Activated CD4-positive, alpha-beta T cell treated with anti-CD3 and anti-CD28 coated beads, Interleukin-2, amount 50 U/mL, for 48 hours (primary cell): ENCODE measurements around the gene HERPUD1.
"Not testable (repeated sequence)": the region's sequence is repeated elsewhere in the genome, so short reads cannot be mapped to it uniquely, and the experiment has no call there.

Experiments used
- DNase-seq, 2 experiments: peaks; one replicate each; pipeline ENCODE4 v3.0.0-alpha.2; 2020

The HERPUD1 gene

GRCh38 chr16:56931892-56932720 lies at the start of gene HERPUD1:
Gene HERPUD1 (plus strand): TSS chr16:56932142. CDS start chr16:56932245, 103 bp downstream.
- DNase-seq = peak; percentile 98 to 99

- no peak for DNase-seq
Observed at GRCh38 chr16:56883586-56883985, 48.4 kb upstream of the HERPUD1 start.

GRCh38 chr16:56884026-56884582 lies 47.8 kb upstream of the HERPUD1 start:
- DNase-seq = no peak

- DNase-seq = not testable (repeated sequence)
Observed at GRCh38 chr16:56884929-56885328, 47.0 kb upstream of the HERPUD1 start.

GRCh38 chr16:56885446-56886162 lies 46.3 kb upstream of the HERPUD1 start:
- DNase-seq = no peak

- no peak for DNase-seq
Observed at GRCh38 chr16:56886296-56886695, 45.6 kb upstream of the HERPUD1 start.

- no peak for DNase-seq
Observed at GRCh38 chr16:56886826-56887225, 45.1 kb upstream of the HERPUD1 start.

- DNase-seq = no peak
Observed at GRCh38 chr16:56888806-56889205, 43.1 kb upstream of the HERPUD1 start.

GRCh38 chr16:56889206-56889605 lies 42.7 kb upstream of the HERPUD1 start:
- DNase-seq = no peak

GRCh38 chr16:56891685-56892084 lies 40.3 kb upstream of the HERPUD1 start:
- no peak for DNase-seq

GRCh38 chr16:56892705-56893104 lies 39.2 kb upstream of the HERPUD1 start:
- DNase-seq = no peak

GRCh38 chr16:56894331-56894917 lies 37.5 kb upstream of the HERPUD1 start:
- no peak for DNase-seq

- DNase-seq = no peak
Observed at GRCh38 chr16:56895813-56896212, 36.1 kb upstream of the HERPUD1 start.

GRCh38 chr16:56896244-56896643 lies 35.7 kb upstream of the HERPUD1 start:
- DNase-seq = no peak

- no peak for DNase-seq
Observed at GRCh38 chr16:56897026-56897799, 34.7 kb upstream of the HERPUD1 start.

- DNase-seq = peak in 1 of 2 experiments; percentile 16
Observed at GRCh38 chr16:56898847-56899246, 33.1 kb upstream of the HERPUD1 start.

- DNase-seq = no peak
Observed at GRCh38 chr16:56903866-56904265, 28.1 kb upstream of the HERPUD1 start.

- no peak for DNase-seq
Observed at GRCh38 chr16:56907401-56907800, 24.5 kb upstream of the HERPUD1 start.

GRCh38 chr16:56909527-56909979 lies 22.4 kb upstream of the HERPUD1 start:
- no peak for DNase-seq

GRCh38 chr16:56910112-56910511 lies 21.8 kb upstream of the HERPUD1 start:
- DNase-seq = no peak

- peak; percentile 58 to 72 for DNase-seq
Observed at GRCh38 chr16:56910654-56911539, 21.0 kb upstream of the HERPUD1 start.
